Measurements from ENCODE around the gene RELT. TPM values are rescaled to one million over a fixed set of nuclear protein-coding genes. Genes with fewer than 3 reads are reported as not detected.

The RELT gene
- total RNA-seq, 1 experiment from 2014 or later: 10.2 TPM

GRCh38 chr11:73337846-73338245, 38.4 kb upstream of the RELT start:
- Histone ChIP-seq H2BK12ac (ENCODE audit: insufficient read length, low read depth, low read length) (no peak overlapping the region), H3K79me2 (ENCODE audit: insufficient read depth, low read length) (no peaks in the 10 kb centered on the region), H4K91ac (ENCODE audit: insufficient read length, low read depth, low read length) (no peak overlapping the region), H4K20me1 (ENCODE audit: control insufficient read depth, insufficient read depth, insufficient read length) (peaks cover 2% of the 10 kb centered on the region), H3K27me3 (ENCODE audit: insufficient read depth, low read length) (peaks cover 33% of the 10 kb centered on the region), H2BK5ac (ENCODE audit: insufficient read length, low read length) (no peak overlapping the region), H3K23me2 (ENCODE audit: insufficient read length, low read depth, low read length, poor library complexity, severe bottlenecking) (peaks cover 3% of the 10 kb centered on the region), H3K4me1 (ENCODE audit: insufficient read depth, low read length) (no peaks in the 10 kb centered on the region; the same call in 1 of the 2 replicates), H3K9ac (ENCODE audit: extremely low read depth, insufficient read length, low read length) (no peak overlapping the region), H4K8ac (replicated peaks; ENCODE audit: insufficient read length, low read depth, low read length) (no peak overlapping the region), H3K56ac (ENCODE audit: insufficient read length, low read depth, low read length) (no peak overlapping the region), H3K4ac (ENCODE audit: low read depth, low read length) (no peak overlapping the region), H2BK15ac (ENCODE audit: low read depth, low read length) (no peak overlapping the region), H4K5ac (ENCODE audit: insufficient read length, low read depth, low read length) (no peak overlapping the region), H2AFZ (ENCODE audit: low read length) (no peak overlapping the region), H2BK20ac (ENCODE audit: low read depth, low read length, poor library complexity, severe bottlenecking) (no peak overlapping the region), H3K18ac (ENCODE audit: insufficient read length, low read depth, low read length) (no peak overlapping the region), H3K14ac (ENCODE audit: insufficient read depth, low read length) (no peak overlapping the region), H3T11ph (ENCODE audit: low read length) (no peak overlapping the region), H3K23ac (ENCODE audit: insufficient read length, low read depth, low read length) (no peak overlapping the region), H2AK5ac (ENCODE audit: insufficient read length, low read length) (no peak overlapping the region), H3K4me2 (ENCODE audit: insufficient read depth, insufficient read length, low read length) (no peak overlapping the region), H3K79me1 (ENCODE audit: insufficient read depth, low read depth, low read length, poor library complexity, severe bottlenecking) (no peaks in the 10 kb centered on the region), H2BK120ac (ENCODE audit: low read depth, low read length, poor library complexity, severe bottlenecking) (no peak overlapping the region), H3K9me3 (ENCODE audit: control insufficient read depth, low read depth, low read length) (no peaks in the 10 kb centered on the region), H3K27ac (ENCODE audit: insufficient read length, low read depth, low read length) (no peak overlapping the region)
- Mint-ChIP-seq H3K4me1 (peaks cover 28 to 38% of the 10 kb centered on the region in 2 experiments), H3K9me3 (no peaks in the 10 kb centered on the region), H3K4me3 (no peak overlapping the region), H3K27ac (no peak overlapping the region), H3K27me3 (ENCODE audit: low read depth) (peaks cover 79% of the 10 kb centered on the region), H3K36me3 (ENCODE audit: insufficient read depth in 1 of 3, low read depth in 3 of 3) (no peaks in the 10 kb centered on the region; a peak in 1 of 7 replicates)
- no CpG with 5 or more reads among the region's 2 CpGs for WGBS (ENCODE audit: extremely low coverage, insufficient read length, low lambda C conversion rate)
- DNase-seq: no peak
- TF ChIP-seq CTCF (conservative IDR thresholded peaks at IDR 0.05): no peak

All from H9 (cell line).